ENCODE measurements around the gene CRYBG3. TPM values are rescaled to one million over a fixed set of nuclear protein-coding genes. Genes with fewer than 3 reads are reported as not detected.

CRYBG3 gene
- total RNA-seq, 2 donors from 2014 or later = 15.7 to 22.2 TPM

- no peak for DNase-seq
- Histone ChIP-seq H3K9me3 (no peaks in the 10 kb centered on the region), H3K4me1 (no peaks in the 10 kb centered on the region), H3K27me3 (no peaks in the 10 kb centered on the region), H3K27ac (no peak overlapping the region), H3K9ac (ENCODE audit: low read depth in 2 of 2, low read length in 2 of 2) (no peak overlapping the region), H3K4me3 (no peak overlapping the region), H3K36me3 (no peaks in the 10 kb centered on the region)
- intact Hi-C loops (cut with DNase I) = no loop called here
- TF ChIP-seq CTCF (IDR thresholded peaks at IDR 0.05) = no peak
Measured at GRCh38 chr3:97838393-97838792, 16.6 kb downstream of the CRYBG3 start.

DNA sequence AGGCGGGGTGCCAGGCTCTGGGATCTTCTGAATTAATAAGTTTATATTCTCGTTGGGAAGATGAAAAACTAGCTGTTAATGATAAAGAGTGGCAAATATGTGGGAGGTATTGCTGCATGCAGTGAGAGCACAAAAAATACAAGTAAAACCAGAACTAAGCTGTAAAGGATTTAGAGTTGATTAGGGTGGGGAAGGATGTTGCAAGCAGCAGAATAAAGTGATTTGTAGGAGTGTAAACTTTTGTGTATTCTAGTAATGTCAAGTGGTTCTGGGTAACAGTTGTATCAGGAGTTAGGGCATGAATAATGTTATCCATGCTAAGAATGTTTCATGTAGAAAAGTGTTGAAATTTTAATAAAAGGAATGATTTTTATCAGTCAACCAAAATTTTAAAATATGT lies 18.1 kb downstream of the CRYBG3 start:
- DNase-seq = no peak
- Histone ChIP-seq H3K9me3 (no peaks in the 10 kb centered on the region), H3K4me3 (no peak overlapping the region), H3K27me3 (no peaks in the 10 kb centered on the region), H3K9ac (ENCODE audit: low read depth in 2 of 2, low read length in 2 of 2) (no peak overlapping the region), H3K4me1 (no peaks in the 10 kb centered on the region), H3K27ac (no peak overlapping the region), H3K36me3 (no peaks in the 10 kb centered on the region)
- TF ChIP-seq CTCF (IDR thresholded peaks at IDR 0.05) = no peak
- intact Hi-C loops (cut with DNase I) = no loop called here

DNA sequence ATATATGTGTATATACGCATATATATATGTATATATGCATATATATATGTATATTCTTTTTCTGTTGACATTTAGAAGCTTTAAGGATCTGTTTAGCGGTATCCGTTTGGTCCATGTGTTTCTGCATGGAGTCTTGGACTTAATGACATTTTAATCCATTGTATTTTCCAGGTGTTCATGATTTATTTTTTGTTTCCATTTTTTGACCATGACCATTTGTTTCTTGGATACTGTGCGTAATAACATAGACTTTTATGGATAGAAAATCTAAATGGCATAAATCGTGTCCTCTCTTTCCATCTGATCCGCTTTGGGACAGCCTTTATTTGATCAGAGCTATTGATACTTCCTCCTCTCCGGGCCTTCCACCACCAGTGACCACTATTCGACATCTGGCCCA lies 19.5 kb downstream of the CRYBG3 start:
- no peak for DNase-seq
- H3K27ac ChIP-seq = no peak overlapping the region
- H3K4me3 ChIP-seq = no peak overlapping the region
- intact Hi-C loops (cut with DNase I) = no loop called here
- TF ChIP-seq CTCF (IDR thresholded peaks at IDR 0.05) = no peak
- no peaks in the 10 kb centered on the region for H3K27me3 ChIP-seq
- H3K9ac ChIP-seq (ENCODE audit: low read depth in 2 of 2, low read length in 2 of 2) = no peak overlapping the region
- H3K4me1 ChIP-seq = no peaks in the 10 kb centered on the region
- no peaks in the 10 kb centered on the region for H3K9me3 ChIP-seq
- H3K36me3 ChIP-seq = no peaks in the 10 kb centered on the region

DNA sequence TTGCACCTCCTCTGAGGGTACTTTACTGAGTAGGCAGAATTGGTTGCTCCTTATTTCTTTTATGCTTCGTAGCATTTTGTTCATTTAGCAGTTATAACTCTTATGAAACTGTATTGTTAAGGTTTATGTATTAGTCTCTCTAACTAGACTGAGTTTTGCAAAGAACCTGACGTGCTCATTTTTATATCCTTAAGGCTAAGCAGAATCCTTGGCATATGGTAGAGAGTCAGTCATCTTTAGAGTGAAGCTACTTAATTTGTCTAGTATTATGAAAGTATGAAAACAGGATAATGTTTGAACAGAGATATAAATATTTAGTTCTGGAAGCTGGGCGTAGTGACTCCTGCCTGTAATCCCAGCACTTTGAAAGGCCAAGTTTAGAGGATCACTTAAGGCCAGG lies 20.1 kb downstream of the CRYBG3 start:
- H3K36me3 ChIP-seq = no peaks in the 10 kb centered on the region
- no peak for TF ChIP-seq CTCF (IDR thresholded peaks at IDR 0.05)
- intact Hi-C loops (cut with DNase I) = no loop called here
- no peak overlapping the region for H3K4me3 ChIP-seq
- H3K9ac ChIP-seq (ENCODE audit: low read depth in 2 of 2, low read length in 2 of 2) = no peak overlapping the region
- H3K27ac ChIP-seq = no peak overlapping the region
- H3K4me1 ChIP-seq = no peaks in the 10 kb centered on the region
- no peaks in the 10 kb centered on the region for H3K9me3 ChIP-seq
- no peaks in the 10 kb centered on the region for H3K27me3 ChIP-seq
- no peak for DNase-seq

DNA sequence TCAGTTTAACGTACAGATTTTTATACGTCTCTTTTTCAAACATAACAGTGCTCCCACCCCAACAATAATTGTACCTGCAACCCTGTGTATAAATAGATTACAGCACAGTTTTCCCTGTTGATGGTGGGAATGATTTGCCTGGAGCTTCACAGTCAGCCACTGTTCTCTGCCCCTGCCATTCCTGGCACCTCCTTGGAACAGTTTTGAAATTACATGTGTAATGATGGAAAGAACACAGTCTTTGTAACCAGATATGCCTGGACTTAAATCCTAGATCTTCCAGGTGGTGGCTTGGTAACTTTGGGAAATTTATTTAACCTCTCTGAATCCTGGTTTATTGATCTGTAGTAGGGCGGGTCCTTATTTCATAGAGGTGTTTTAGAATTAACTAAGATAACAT lies 27.0 kb downstream of the CRYBG3 start:
- no peak for DNase-seq

More for the DNA sequence above, 27.0 kb downstream of the CRYBG3 start:
- no peaks in the 10 kb centered on the region for H3K9me3 ChIP-seq
- no peaks in the 10 kb centered on the region for H3K27me3 ChIP-seq
- no peak overlapping the region for H3K27ac ChIP-seq
- intact Hi-C loops (cut with DNase I) = no loop called here
- no peak overlapping the region for H3K9ac ChIP-seq (ENCODE audit: low read depth in 2 of 2, low read length in 2 of 2)
- H3K36me3 ChIP-seq = no peaks in the 10 kb centered on the region
- no peak for TF ChIP-seq CTCF (IDR thresholded peaks at IDR 0.05)
- H3K4me3 ChIP-seq = no peak overlapping the region
- H3K4me1 ChIP-seq = no peaks in the 10 kb centered on the region

All from colonic mucosa (tissue), 4 donors.